Measurements from ENCODE around the gene MYADM.
"Not testable (repeated sequence)": the region's sequence is repeated elsewhere in the genome, so short reads cannot be mapped to it uniquely, and the experiment has no call there.

MYADM gene

GRCh38 chr19:53868892-53869804 lies 1.5 kb downstream of the MYADM start:
- peak; percentile 95 for DNase-seq

- DNase-seq, result not testable (repeated sequence)
Measured at GRCh38 chr19:53869805-53870484, 2.3 kb downstream of the MYADM start.

GRCh38 chr19:53870485-53870844 lies 2.8 kb downstream of the MYADM start:
- peak; percentile 65 for DNase-seq

GRCh38 chr19:53871454-53871853 lies 3.8 kb downstream of the MYADM start:
- DNase-seq, result peak; percentile 51

GRCh38 chr19:53872762-53873161 lies 5.1 kb downstream of the MYADM start:
- no peak for DNase-seq

- DNase-seq, result no peak
Measured at GRCh38 chr19:53873773-53874605, 6.3 kb downstream of the MYADM start.

GRCh38 chr19:53874606-53874990 lies 6.9 kb downstream of the MYADM start:
- no peak for DNase-seq

GRCh38 chr19:53875602-53876325 lies 8.1 kb downstream of the MYADM start:
- DNase-seq, result no peak

- peak; percentile 45 for DNase-seq
Measured at GRCh38 chr19:53876651-53877224, 9.1 kb downstream of the MYADM start.

- DNase-seq, result peak; percentile 84
Measured at GRCh38 chr19:53877361-53877766, 9.7 kb downstream of the MYADM start.

GRCh38 chr19:53878776-53879139 lies 11.1 kb downstream of the MYADM start:
- DNase-seq, result no peak

- peak; percentile 88 for DNase-seq
Measured at GRCh38 chr19:53879140-53880081, 11.7 kb downstream of the MYADM start.

- DNase-seq, result no peak
Measured at GRCh38 chr19:53880711-53881481, 13.2 kb downstream of the MYADM start.

GRCh38 chr19:53881482-53882390 lies 14.1 kb downstream of the MYADM start, which contains the start of gene PRKCG:
TSS of gene PRKCG (plus strand) at chr19:53882197. CDS start at chr19:53882495, 298 bp downstream.
- peak; percentile 74 for DNase-seq

GRCh38 chr19:53882391-53883050 lies 14.8 kb downstream of the MYADM start:
- DNase-seq, result no peak

- DNase-seq, result peak; percentile 53
Measured at GRCh38 chr19:53883231-53883661, 15.6 kb downstream of the MYADM start.

GRCh38 chr19:53883741-53884140 lies 16.1 kb downstream of the MYADM start:
- DNase-seq, result no peak

- DNase-seq, result no peak
Measured at GRCh38 chr19:53884256-53884655, 16.6 kb downstream of the MYADM start.

All from CD4-positive, alpha-beta T cell treated with Interleukin-15 for 1 hour (primary cell).